HuH-7 (cell line): ENCODE results near the gene LRIF1.
"Not testable (repeated sequence)": the region's sequence is repeated elsewhere in the genome, so short reads cannot be mapped to it uniquely, and the experiment has no call there.

ENCODE experiments used
- DNase-seq: peaks from one replicate; pipeline ENCODE4 v3.0.0; 2011; ENCODE audit warnings: low spot score

The LRIF1 gene

GRCh38 chr1:110948038-110948810 is 15.5 kb downstream of the LRIF1 start:
- no peak for DNase-seq

GRCh38 chr1:110945626-110946025 is 18.1 kb downstream of the LRIF1 start:
- DNase-seq, result no peak

GRCh38 chr1:110944806-110945205 is 18.9 kb downstream of the LRIF1 start:
- no peak for DNase-seq

- no peak for DNase-seq
Observed at GRCh38 chr1:110936567-110936966, 27.2 kb downstream of the LRIF1 start.

- not testable (repeated sequence) for DNase-seq
Observed at GRCh38 chr1:110931097-110931496, 32.6 kb downstream of the LRIF1 start.

GRCh38 chr1:110928904-110929303 is 34.8 kb downstream of the LRIF1 start:
- no peak for DNase-seq

GRCh38 chr1:110928191-110928590 is 35.5 kb downstream of the LRIF1 start:
- no peak for DNase-seq

- DNase-seq, result no peak
Observed at GRCh38 chr1:110927484-110928075, 36.1 kb downstream of the LRIF1 start.

- DNase-seq, result no peak
Observed at GRCh38 chr1:110921953-110922352, 41.8 kb downstream of the LRIF1 start.

- no peak for DNase-seq
Observed at GRCh38 chr1:110918016-110918415, 45.7 kb downstream of the LRIF1 start.

- DNase-seq, result no peak
Observed at GRCh38 chr1:110916669-110917306, 46.9 kb downstream of the LRIF1 start.

- DNase-seq, result no peak
Observed at GRCh38 chr1:110916274-110916668, 47.5 kb downstream of the LRIF1 start.

GRCh38 chr1:110915804-110916203 is 47.9 kb downstream of the LRIF1 start:
- no peak for DNase-seq

GRCh38 chr1:110914676-110915075 is 49.0 kb downstream of the LRIF1 start:
- no peak for DNase-seq

- no peak for DNase-seq
Observed at GRCh38 chr1:110912784-110913183, 50.9 kb downstream of the LRIF1 start.

GRCh38 chr1:110903853-110904500 is 59.7 kb downstream of the LRIF1 start:
- no peak for DNase-seq

GRCh38 chr1:110902820-110903463 is 60.8 kb downstream of the LRIF1 start:
- no peak for DNase-seq

- DNase-seq, result no peak
Observed at GRCh38 chr1:110899458-110899843, 64.3 kb downstream of the LRIF1 start.

GRCh38 chr1:110898734-110899457 is 64.8 kb downstream of the LRIF1 start:
- no peak for DNase-seq

GRCh38 chr1:110897681-110898080 is 66.0 kb downstream of the LRIF1 start:
- no peak for DNase-seq
